Rectal smooth muscle tissue (tissue), 1 donor: ENCODE data around the gene TSPAN2.
A peak's percentile ranks its signal among the peaks of the same experiment; 100 is the strongest.

Experiments
- H3K27ac ChIP-seq: one replicate; pipeline ENCODE4 v1.7.0; 2013; ENCODE audit warnings: low read depth, low read length, inconsistent platforms
- H3K27me3 ChIP-seq: one replicate; pipeline ENCODE4 v1.7.0; 2013; ENCODE audit warnings: low read length; ENCODE audit not compliant: control insufficient read depth, insufficient read depth
- H3K36me3 ChIP-seq: one replicate; pipeline ENCODE4 v1.7.0; 2013; ENCODE audit warnings: low read length; ENCODE audit not compliant: control insufficient read depth, insufficient read depth
- H3K4me1 ChIP-seq: one replicate; pipeline ENCODE4 v1.7.0; 2013; ENCODE audit warnings: low read length; ENCODE audit not compliant: control insufficient read depth, insufficient read depth
- H3K4me3 ChIP-seq: one replicate; pipeline ENCODE4 v1.7.0; 2013; ENCODE audit warnings: low read length
- H3K9ac ChIP-seq: one replicate; pipeline ENCODE4 v1.7.0; 2013; ENCODE audit warnings: low read length

The TSPAN2 gene

GRCh38 chr1:115127539-115127938 lies 38.2 kb upstream of the TSPAN2 start:
- no peaks in the 10 kb centered on the region for H3K36me3 ChIP-seq
- H3K9ac ChIP-seq: no peak overlapping the region
- no peaks in the 10 kb centered on the region for H3K27me3 ChIP-seq
- no peaks in the 10 kb centered on the region for H3K4me1 ChIP-seq
- H3K27ac ChIP-seq: no peak overlapping the region
- no peak overlapping the region for H3K4me3 ChIP-seq

- H3K27ac ChIP-seq: no peak overlapping the region
- no peaks in the 10 kb centered on the region for H3K27me3 ChIP-seq
- no peaks in the 10 kb centered on the region for H3K4me1 ChIP-seq
- no peak overlapping the region for H3K4me3 ChIP-seq
- H3K36me3 ChIP-seq: no peaks in the 10 kb centered on the region
- no peak overlapping the region for H3K9ac ChIP-seq
Measured at GRCh38 chr1:115126516-115126915, 37.2 kb upstream of the TSPAN2 start.

- no peaks in the 10 kb centered on the region for H3K4me1 ChIP-seq
- no peak overlapping the region for H3K27ac ChIP-seq
- no peaks in the 10 kb centered on the region for H3K27me3 ChIP-seq
- H3K4me3 ChIP-seq: no peak overlapping the region
- H3K36me3 ChIP-seq: no peaks in the 10 kb centered on the region
- no peak overlapping the region for H3K9ac ChIP-seq
Measured at GRCh38 chr1:115123116-115123515, 33.8 kb upstream of the TSPAN2 start.

GRCh38 chr1:115121793-115122192 lies 32.5 kb upstream of the TSPAN2 start:
- Histone ChIP-seq H3K27ac (no peak overlapping the region), H3K4me1 (no peaks in the 10 kb centered on the region), H3K27me3 (no peaks in the 10 kb centered on the region), H3K9ac (no peak overlapping the region), H3K36me3 (no peaks in the 10 kb centered on the region), H3K4me3 (no peak overlapping the region)

- H3K27ac ChIP-seq: no peak overlapping the region
- no peaks in the 10 kb centered on the region for H3K36me3 ChIP-seq
- no peaks in the 10 kb centered on the region for H3K4me1 ChIP-seq
- H3K9ac ChIP-seq: no peak overlapping the region
- no peaks in the 10 kb centered on the region for H3K27me3 ChIP-seq
- no peak overlapping the region for H3K4me3 ChIP-seq
Measured at GRCh38 chr1:115120296-115120695, 31.0 kb upstream of the TSPAN2 start.

- no peak overlapping the region for H3K27ac ChIP-seq
- no peaks in the 10 kb centered on the region for H3K4me1 ChIP-seq
- H3K36me3 ChIP-seq: no peaks in the 10 kb centered on the region
- no peak overlapping the region for H3K4me3 ChIP-seq
- H3K27me3 ChIP-seq: no peaks in the 10 kb centered on the region
- no peak overlapping the region for H3K9ac ChIP-seq
Measured at GRCh38 chr1:115118611-115119010, 29.3 kb upstream of the TSPAN2 start.

- H3K9ac ChIP-seq: no peak overlapping the region
- no peak overlapping the region for H3K4me3 ChIP-seq
- H3K4me1 ChIP-seq: no peaks in the 10 kb centered on the region
- no peaks in the 10 kb centered on the region for H3K27me3 ChIP-seq
- no peak overlapping the region for H3K27ac ChIP-seq
- H3K36me3 ChIP-seq: no peaks in the 10 kb centered on the region
Measured at GRCh38 chr1:115118086-115118485, 28.8 kb upstream of the TSPAN2 start.

- Histone ChIP-seq H3K27ac (no peak overlapping the region), H3K4me3 (no peak overlapping the region), H3K36me3 (no peaks in the 10 kb centered on the region), H3K9ac (no peak overlapping the region), H3K4me1 (no peaks in the 10 kb centered on the region), H3K27me3 (no peaks in the 10 kb centered on the region)
Measured at GRCh38 chr1:115117298-115117697, 28.0 kb upstream of the TSPAN2 start.

- Histone ChIP-seq H3K36me3 (no peaks in the 10 kb centered on the region), H3K9ac (no peak overlapping the region), H3K27ac (no peak overlapping the region)
Measured at GRCh38 chr1:115116512-115116911, 27.2 kb upstream of the TSPAN2 start.

GRCh38 chr1:115115521-115116161 lies 26.3 kb upstream of the TSPAN2 start:
- H3K36me3 ChIP-seq: no peaks in the 10 kb centered on the region
- no peaks in the 10 kb centered on the region for H3K27me3 ChIP-seq
- H3K4me1 ChIP-seq: no peaks in the 10 kb centered on the region
- no peak overlapping the region for H3K27ac ChIP-seq
- no peak overlapping the region for H3K9ac ChIP-seq
- no peak overlapping the region for H3K4me3 ChIP-seq

More at GRCh38 chr1:115116512-115116911, 27.2 kb upstream of the TSPAN2 start:
- no peak overlapping the region for H3K4me3 ChIP-seq
- no peaks in the 10 kb centered on the region for H3K27me3 ChIP-seq
- no peaks in the 10 kb centered on the region for H3K4me1 ChIP-seq

GRCh38 chr1:115114308-115114707 lies 25.0 kb upstream of the TSPAN2 start:
- H3K27me3 ChIP-seq: no peaks in the 10 kb centered on the region
- H3K4me3 ChIP-seq: no peak overlapping the region
- H3K4me1 ChIP-seq: no peaks in the 10 kb centered on the region
- no peak overlapping the region for H3K27ac ChIP-seq
- H3K9ac ChIP-seq: no peak overlapping the region
- H3K36me3 ChIP-seq: no peaks in the 10 kb centered on the region

- Histone ChIP-seq H3K27me3 (no peaks in the 10 kb centered on the region), H3K9ac (no peak overlapping the region), H3K4me3 (no peak overlapping the region), H3K36me3 (no peaks in the 10 kb centered on the region), H3K27ac (no peak overlapping the region), H3K4me1 (no peaks in the 10 kb centered on the region)
Measured at GRCh38 chr1:115113766-115114165, 24.5 kb upstream of the TSPAN2 start.

GRCh38 chr1:115112496-115113375 lies 23.4 kb upstream of the TSPAN2 start:
- H3K27me3 ChIP-seq: no peaks in the 10 kb centered on the region
- peak overlapping the region; percentile 37 for H3K27ac ChIP-seq
- no peak overlapping the region for H3K9ac ChIP-seq
- no peaks in the 10 kb centered on the region for H3K4me1 ChIP-seq
- no peaks in the 10 kb centered on the region for H3K36me3 ChIP-seq
- H3K4me3 ChIP-seq: no peak overlapping the region
